GM12892 (cell line): ENCODE data around the gene KLK11.

Experiments used
- POLR2AphosphoS5 ChIP-seq: IDR thresholded peaks from 2 replicates; pipeline ENCODE4 v1.6.1; 2011; ENCODE audit warnings: low read depth, low read length, control low read depth
- TAF1 ChIP-seq: IDR thresholded peaks from 2 replicates; pipeline ENCODE4 v1.6.1; 2011; ENCODE audit warnings: low read depth, mild to moderate bottlenecking, control low read depth, low read length, borderline replicate concordance

- TF ChIP-seq TAF1 (no peak), POLR2AphosphoS5 (no peak)
These were observed 17.1 kb downstream of the KLK11 start for GRCh38 chr19:51009061-51009891.
